Keratinocyte (primary cell): ENCODE data around the gene AGA. TPM values are rescaled to one million over a fixed set of nuclear protein-coding genes. Genes with fewer than 3 reads are reported as not detected.

Experiments
- DNase-seq: peaks from one replicate; pipeline ENCODE4 v3.0.0-alpha.2; 2011; ENCODE audit warnings: low read depth, missing footprints, low spot score
- FAIRE-seq: peaks from 2 replicates; lab custom pipeline; 2011; peaks lifted over from hg19 to GRCh38; lab: Jason Lieb, UNC
- H2AFZ ChIP-seq: 2 replicates; pipeline ENCODE4 v1.6.0; 2012; ENCODE audit warnings: low read length, control low read depth, inconsistent platforms; ENCODE audit not compliant: control insufficient read depth
- H3K27ac ChIP-seq: 2 replicates; pipeline ENCODE4 v1.5.1; 2011; ENCODE audit warnings: low read length; ENCODE audit not compliant: control insufficient read depth, insufficient read depth
- H3K27me3 ChIP-seq: 3 replicates; pipeline ENCODE4 v1.6.0; 2011; ENCODE audit warnings: low read length; ENCODE audit not compliant: control insufficient read depth, insufficient read depth; ENCODE audit errors: extremely low read depth
- H3K36me3 ChIP-seq, 2 experiments: 2 replicates in 1 of 2; 3 replicates in 1 of 2; pipeline ENCODE4 v1.5.1; 2011; ENCODE audit warnings: low read length in 2 of 2, mild to moderate bottlenecking in 1 of 2; ENCODE audit not compliant: control insufficient read depth in 2 of 2, insufficient read depth in 2 of 2; ENCODE audit errors: extremely low read depth in 1 of 2
- H3K4me1 ChIP-seq: 3 replicates; pipeline ENCODE4 v1.5.1; 2011; ENCODE audit warnings: low read length; ENCODE audit not compliant: control insufficient read depth, insufficient read depth; ENCODE audit errors: extremely low read depth
- H3K4me2 ChIP-seq: 3 replicates; pipeline ENCODE4 v1.6.0; 2011; ENCODE audit warnings: low read depth, low read length; ENCODE audit not compliant: control insufficient read depth, insufficient read depth; ENCODE audit errors: extremely low read depth
- H3K4me3 ChIP-seq, 3 experiments: fragments of 200-600 bp in 1 of 3; sonication (generic) in 1 of 3; 2 replicates in 2 of 3; 3 replicates in 1 of 3; pipeline ENCODE4 v1.5.1; 2011 to 2016; ENCODE audit warnings: low read length in 3 of 3, mild to moderate bottlenecking in 3 of 3, control low read depth in 2 of 3, inconsistent platforms in 1 of 3, low read depth in 1 of 3, mixed read lengths in 1 of 3, mixed run types in 1 of 3, moderate library complexity in 1 of 3; ENCODE audit not compliant: control insufficient read depth in 2 of 3, insufficient read depth in 2 of 3; ENCODE audit errors: extremely low read depth in 1 of 3
- H3K79me2 ChIP-seq: 2 replicates; pipeline ENCODE4 v1.6.0; 2012; ENCODE audit warnings: low read length; ENCODE audit not compliant: control insufficient read depth, insufficient read depth
- H3K9ac ChIP-seq: 3 replicates; pipeline ENCODE4 v1.6.0; 2011; ENCODE audit warnings: low read length; ENCODE audit not compliant: control insufficient read depth, insufficient read depth; ENCODE audit errors: extremely low read depth
- H3K9me1 ChIP-seq: 3 replicates; pipeline ENCODE4 v1.6.0; 2011; ENCODE audit warnings: low read length; ENCODE audit not compliant: control insufficient read depth, insufficient read depth; ENCODE audit errors: extremely low read depth
- H3K9me3 ChIP-seq: 2 replicates; pipeline ENCODE4 v1.5.1; 2012; ENCODE audit warnings: low read depth, low read length; ENCODE audit not compliant: control insufficient read depth
- H4K20me1 ChIP-seq: 3 replicates; pipeline ENCODE4 v1.6.0; 2011; ENCODE audit warnings: low read length; ENCODE audit not compliant: control insufficient read depth, insufficient read depth; ENCODE audit errors: extremely low read depth
- CTCF ChIP-seq, 3 experiments: IDR thresholded peaks in 1 of 3; conservative IDR thresholded peaks in 1 of 3; optimal IDR thresholded peaks in 1 of 3; 2 replicates in 2 of 3; 3 replicates in 1 of 3; pipeline versions ENCODE3 to v1.5.1; 2011; ENCODE audit warnings: low read length in 3 of 3, mild to moderate bottlenecking in 3 of 3, moderate library complexity in 2 of 3, control low read depth in 1 of 3, inconsistent platforms in 1 of 3; ENCODE audit not compliant: insufficient read depth in 2 of 3; ENCODE audit errors: extremely low read depth in 1 of 3
- EZH2 ChIP-seq: IDR thresholded peaks from one replicate; pipeline ENCODE4 v1.6.1; 2012; ENCODE audit warnings: inconsistent platforms, mild to moderate bottlenecking, low read length, moderate library complexity
- dilution Hi-C: fragments of 300-500 bp; cut with MboI; formaldehyde crosslinking; loops from one replicate; pipeline ENCODE4 v1.7.0; 2020; ENCODE audit warnings: low sequenced_read_pairs; ENCODE audit not compliant: extremely low pct_ligation_motif_present
- polyA plus RNA-seq, 5 experiments: library from polyadenylated mRNA; depleted of rRNA in 3 of 5; stranded (reverse) in 3 of 5; stranded (forward) in 1 of 5; unstranded in 1 of 5; fragments of >200 nt; gene quantifications; 1 replicate in 1 of 5; 2 replicates in 3 of 5; 3 replicates in 1 of 5; pipeline versions ENCODE4 v1.2.1 to v1.2.3, GENCODE V29; 2011 to 2012; ENCODE audit warnings: missing spikeins in 2 of 5, low read depth in 1 of 5, low replicate concordance in 1 of 5

AGA gene
- polyA plus RNA-seq, 1 donor (not counting 4 experiments of a cell fraction or from before 2014, with no cell fraction given): 16.7 TPM

- Histone ChIP-seq H3K27ac (no peak overlapping the region), H3K9me1 (no peaks in the 10 kb centered on the region), H2AFZ (no peak overlapping the region), H3K4me2 (no peak overlapping the region), H3K36me3 (no peaks in the 10 kb centered on the region), H3K79me2 (no peaks in the 10 kb centered on the region), H3K4me3 (no peak overlapping the region), H3K9me3 (no peaks in the 10 kb centered on the region), H3K27me3 (no peaks in the 10 kb centered on the region), H4K20me1 (no peaks in the 10 kb centered on the region), H3K4me1 (no peaks in the 10 kb centered on the region), H3K9ac (no peak overlapping the region)
- TF ChIP-seq CTCF (optimal IDR thresholded peaks at IDR 0.05 in 1 of 3, IDR thresholded peaks at IDR 0.05 in 1 of 3, conservative IDR thresholded peaks at IDR 0.05 in 1 of 3; ENCODE audit: extremely low read depth in 1 of 3, insufficient read depth in 2 of 3, low read length in 3 of 3) (no peak), EZH2 (no peak)
- no peak for DNase-seq
- FAIRE-seq: no peak
- dilution Hi-C loops: no loop called here
These were observed 18.2 kb upstream of the AGA start for GRCh38 chr4:177460460-177460859.

- no peak for FAIRE-seq
These were observed 13.3 kb upstream of the AGA start for GRCh38 chr4:177455561-177455970.

More at GRCh38 chr4:177455561-177455970, 13.3 kb upstream of the AGA start:
- dilution Hi-C loops: no loop called here
- H2AFZ ChIP-seq: no peak overlapping the region
- no peak for DNase-seq
- no peaks in the 10 kb centered on the region for H3K79me2 ChIP-seq
- no peaks in the 10 kb centered on the region for H3K27me3 ChIP-seq
- H3K27ac ChIP-seq: no peak overlapping the region
- H3K4me3 ChIP-seq: no peak overlapping the region
- no peaks in the 10 kb centered on the region for H3K9me3 ChIP-seq
- H3K36me3 ChIP-seq: no peaks in the 10 kb centered on the region
- no peak overlapping the region for H3K9ac ChIP-seq
- no peaks in the 10 kb centered on the region for H3K9me1 ChIP-seq
- no peaks in the 10 kb centered on the region for H4K20me1 ChIP-seq
- TF ChIP-seq CTCF (optimal IDR thresholded peaks at IDR 0.05 in 1 of 3, IDR thresholded peaks at IDR 0.05 in 1 of 3, conservative IDR thresholded peaks at IDR 0.05 in 1 of 3; ENCODE audit: extremely low read depth in 1 of 3, insufficient read depth in 2 of 3, low read length in 3 of 3) (no peak), EZH2 (no peak)
- no peaks in the 10 kb centered on the region for H3K4me1 ChIP-seq
- no peak overlapping the region for H3K4me2 ChIP-seq
